Hypothalamus (tissue), 51 donors: ENCODE results near the gene SRRM4.
A peak's percentile ranks its signal among the peaks of the same experiment; 100 is the strongest.
"Not testable (repeated sequence)": the region's sequence is repeated elsewhere in the genome, so short reads cannot be mapped to it uniquely, and the experiment has no call there.

ENCODE experiments used
- DNase-seq, 51 donors: peaks; one replicate each; lab custom pipeline; 2025; lab: John Stamatoyannopoulos, UW

The SRRM4 gene

DNA sequence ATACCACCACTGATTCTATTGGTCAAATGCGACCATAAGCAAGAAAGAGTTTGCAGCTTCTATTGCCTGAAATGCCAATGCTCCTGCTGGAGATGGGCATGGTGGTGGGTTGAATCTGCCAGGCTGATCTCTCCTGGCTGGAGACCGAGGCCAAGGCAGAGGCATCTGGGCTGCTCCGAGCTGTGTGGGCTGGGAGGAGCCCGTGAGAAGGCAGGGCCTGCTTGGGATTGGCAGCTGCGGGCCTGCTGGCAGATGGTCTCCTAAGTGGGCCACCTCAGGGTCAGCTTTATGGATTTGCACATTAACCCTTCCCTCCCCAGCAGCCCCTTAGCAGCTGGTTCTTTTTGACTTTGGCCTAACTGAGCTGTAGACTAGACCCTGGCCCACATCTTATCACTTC is 25.4 kb downstream of the SRRM4 start:
- no peak for DNase-seq

DNA sequence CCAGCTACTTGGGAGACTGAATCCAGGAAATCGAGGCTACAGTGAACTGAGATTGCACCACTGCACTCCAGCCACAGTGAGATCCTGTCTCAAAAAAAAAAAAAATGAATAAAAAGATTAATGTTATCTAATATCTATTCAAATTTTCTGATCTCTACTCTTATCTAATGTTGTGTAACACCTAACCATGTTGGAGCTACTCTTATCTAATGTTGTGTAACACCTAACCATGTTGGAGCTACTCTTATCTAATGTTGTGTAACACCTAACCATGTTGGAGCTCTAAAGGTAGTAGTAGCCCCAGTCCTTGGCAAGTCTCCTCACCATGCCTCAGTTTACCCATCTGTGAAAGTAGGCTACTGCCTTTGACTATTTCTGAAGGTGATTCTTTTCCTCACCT is 26.9 kb downstream of the SRRM4 start:
- not testable (repeated sequence) for DNase-seq

DNA sequence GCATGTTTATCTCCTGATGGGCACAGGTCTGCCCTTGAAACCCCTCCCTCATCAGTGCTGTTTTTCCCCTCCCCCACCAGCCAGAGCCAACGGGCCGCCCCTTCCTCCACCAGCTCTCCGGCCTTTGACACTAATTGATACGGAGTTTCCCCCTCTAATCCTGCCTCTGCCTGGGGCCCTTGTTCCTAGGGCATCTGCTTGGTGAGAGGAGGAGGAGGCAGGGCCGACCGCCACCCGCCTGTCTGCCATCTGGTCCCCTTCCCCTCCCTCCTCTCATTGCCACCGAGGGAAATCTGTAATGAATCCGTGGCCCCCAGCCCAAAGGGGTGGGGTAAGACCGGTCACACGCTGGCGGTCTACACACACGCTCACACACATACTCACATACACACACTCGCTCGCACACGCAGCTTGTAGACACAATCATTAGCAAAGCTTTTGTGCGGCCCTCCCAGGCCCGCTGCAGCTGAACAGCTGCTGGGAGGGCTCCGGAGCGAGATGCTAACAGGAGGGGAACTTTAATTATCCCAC is 27.4 kb downstream of the SRRM4 start:
- peak in 3 of 51 donors; percentile 1 to 3 (median 2) for DNase-seq

DNA sequence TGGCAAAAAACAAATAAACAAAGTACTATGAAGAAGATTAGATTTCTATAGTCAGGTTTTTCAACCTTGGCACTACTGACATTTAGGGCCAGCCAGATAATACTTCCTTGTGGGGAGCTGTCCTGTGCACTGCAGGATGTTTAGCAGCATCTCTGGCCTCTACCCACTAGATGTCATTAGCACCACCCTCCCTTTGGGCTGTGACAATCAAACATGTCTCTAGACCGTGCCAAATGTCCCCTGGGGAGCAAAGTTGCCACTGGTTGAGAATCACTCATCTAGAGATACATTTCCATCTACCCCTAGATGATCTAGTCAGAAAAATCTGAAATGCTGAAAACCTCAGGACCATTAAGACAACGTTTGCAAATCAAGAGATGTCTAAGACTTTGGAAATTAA is 29.9 kb downstream of the SRRM4 start:
- no peak for DNase-seq

DNA sequence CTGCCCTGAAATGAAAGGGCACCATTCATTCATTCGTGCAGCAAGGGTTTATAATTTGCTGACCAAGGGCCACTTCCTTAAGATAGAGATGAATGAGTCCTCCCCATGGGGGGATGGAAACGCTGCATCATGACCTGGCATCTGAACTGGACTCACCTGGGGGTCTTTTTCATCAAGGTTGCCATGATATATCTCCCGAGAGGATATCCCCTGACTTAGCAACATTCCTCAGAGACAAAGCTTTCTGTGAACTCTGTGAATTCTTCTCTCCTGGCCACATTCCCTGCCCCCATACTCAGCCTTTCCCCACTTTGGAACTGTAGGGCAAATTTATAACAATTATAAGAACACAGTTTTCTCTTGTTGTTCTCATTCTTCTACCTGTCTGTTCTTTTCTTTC is 30.8 kb downstream of the SRRM4 start:
- no peak for DNase-seq

DNA sequence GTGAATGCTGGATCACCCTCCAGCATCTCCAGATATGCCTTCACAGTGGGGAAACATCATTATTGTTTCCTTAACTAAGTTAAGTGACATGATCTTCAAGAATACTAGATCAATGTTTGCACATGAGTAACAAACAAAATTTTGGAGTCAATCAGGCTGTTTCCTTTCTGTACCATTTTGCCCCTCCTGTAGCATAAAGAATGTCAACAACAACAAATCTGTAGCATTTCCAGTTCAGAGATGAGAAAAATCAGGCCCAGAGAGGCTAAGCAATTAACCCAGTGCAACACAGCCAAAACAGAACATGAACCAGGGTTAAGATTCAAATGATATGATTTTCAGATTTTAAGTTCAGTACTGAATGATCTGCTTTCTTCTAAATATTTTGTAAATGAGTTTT is 31.7 kb downstream of the SRRM4 start:
- no peak for DNase-seq

DNA sequence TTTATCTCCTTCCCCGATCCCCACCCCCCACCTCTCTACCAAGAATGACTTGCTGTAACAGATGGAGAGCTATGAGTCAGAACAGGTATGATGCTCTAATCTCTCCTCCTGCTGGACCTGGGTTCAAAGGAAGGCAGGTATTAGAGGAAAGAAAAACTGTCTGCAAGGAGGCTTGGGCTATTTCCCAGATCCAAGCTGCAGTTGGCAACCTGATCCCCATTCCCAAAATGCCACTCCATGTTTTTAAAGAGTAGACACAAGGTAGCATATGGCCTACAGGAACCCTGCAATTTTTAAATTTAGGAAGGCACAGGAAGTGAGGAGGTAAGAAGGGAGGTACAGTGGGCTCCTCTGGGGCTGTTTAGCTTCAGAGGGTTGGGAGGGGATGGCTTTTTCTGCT is 33.0 kb downstream of the SRRM4 start:
- no peak for DNase-seq

DNA sequence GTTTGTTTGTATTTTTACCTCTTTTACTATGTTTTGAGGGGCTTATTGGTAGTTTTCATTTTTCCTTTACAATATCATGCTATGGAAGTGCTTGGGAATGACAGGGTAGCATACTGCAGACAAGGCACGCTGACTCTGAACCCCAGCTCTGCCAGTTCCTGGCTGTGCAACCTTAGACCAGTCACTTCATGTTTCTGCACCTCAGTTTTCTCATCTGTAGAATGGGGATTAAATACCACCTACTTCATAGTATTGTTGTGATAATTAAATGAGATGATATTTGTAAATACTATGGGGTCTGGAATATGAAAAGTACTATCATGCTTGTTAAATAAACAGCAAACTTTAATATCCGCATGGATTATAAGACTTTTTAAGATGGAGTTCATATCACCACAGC is 35.4 kb downstream of the SRRM4 start:
- DNase-seq, result no peak

DNA sequence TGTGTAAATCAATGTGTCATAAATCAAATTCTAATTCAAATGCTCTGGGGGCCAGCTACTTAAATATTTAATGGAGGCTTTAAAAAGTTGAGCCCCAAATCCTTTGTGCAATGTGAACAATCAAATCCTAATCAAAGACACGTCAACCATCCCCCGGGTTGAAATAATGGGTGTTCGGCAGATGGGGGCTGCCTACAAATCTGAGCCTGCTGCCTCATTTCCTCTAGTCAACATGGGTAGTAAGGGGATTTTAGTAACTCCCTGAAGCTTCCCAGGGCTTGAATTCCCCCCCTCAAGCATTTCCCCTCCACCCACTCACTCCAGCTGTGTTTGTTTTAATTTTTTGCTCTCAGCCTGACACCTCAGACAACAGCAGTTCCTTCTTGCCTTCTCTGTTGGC is 37.8 kb downstream of the SRRM4 start:
- DNase-seq, result no peak

DNA sequence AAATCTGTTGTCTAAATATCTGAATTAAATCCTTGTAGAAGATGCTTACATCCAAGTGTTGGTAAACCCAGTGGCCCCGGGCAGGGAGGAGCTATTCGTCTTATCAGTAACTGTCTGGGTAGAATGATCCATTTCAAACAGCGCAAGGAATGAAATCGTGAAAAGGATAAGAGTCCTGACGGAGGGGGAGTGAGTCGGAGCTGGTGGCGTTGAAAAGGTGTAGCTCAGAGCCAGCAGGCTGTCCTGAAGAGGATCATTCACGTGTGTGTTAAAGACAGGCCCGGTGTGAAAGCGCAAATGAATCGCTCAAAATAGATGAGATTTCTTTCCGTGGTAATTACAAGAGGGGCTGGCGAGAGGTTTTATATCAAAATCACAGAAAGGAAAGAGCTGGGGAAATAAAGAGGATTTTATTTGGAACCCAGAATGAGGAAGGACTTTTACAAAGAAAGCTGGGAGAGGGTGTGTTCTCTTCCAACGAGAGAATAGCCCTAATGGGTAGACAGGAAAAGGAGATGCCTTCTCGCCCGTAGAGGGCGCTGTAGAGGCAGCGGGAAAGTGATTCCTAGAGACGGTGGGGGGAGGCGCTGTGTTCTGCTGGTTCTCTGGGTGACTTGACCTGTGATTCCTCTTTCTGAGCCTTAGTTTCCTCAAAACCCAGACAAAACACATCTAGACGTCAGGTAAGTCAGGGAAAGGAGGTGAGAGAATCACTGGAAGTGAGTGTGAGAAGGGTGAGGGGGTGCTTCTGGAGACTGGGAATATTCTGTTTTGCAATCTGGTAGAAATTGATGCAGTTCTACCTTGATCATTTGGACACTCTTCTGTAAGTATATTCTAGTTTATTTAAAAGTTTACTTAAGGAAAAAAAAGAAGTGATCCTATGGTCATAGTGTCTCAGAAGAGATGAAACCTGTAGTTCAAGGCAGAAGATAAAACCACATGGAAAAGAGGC is 39.3 kb downstream of the SRRM4 start:
- DNase-seq, result peak in 5 of 51 donors; percentile 1 to 29 (median 3)

DNA sequence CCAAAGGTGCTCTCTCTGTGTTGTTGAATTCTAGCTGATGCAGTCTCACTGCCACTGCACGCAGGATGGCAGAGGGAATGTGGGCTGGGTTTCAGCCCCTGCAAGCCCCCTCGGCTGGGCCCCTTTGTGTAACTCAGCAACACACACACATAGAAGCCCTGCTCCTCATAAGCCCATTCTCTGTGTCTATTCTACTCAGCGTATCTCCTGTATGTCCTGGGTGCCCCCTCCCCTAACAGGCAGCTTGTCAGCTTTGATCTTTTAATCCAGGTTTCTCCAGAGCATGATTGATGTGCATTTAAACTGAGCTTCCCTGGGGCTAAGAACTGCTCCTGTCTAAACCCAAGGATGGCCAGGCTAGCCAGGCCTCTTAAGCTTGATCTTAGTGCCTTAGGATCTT is 43.0 kb downstream of the SRRM4 start:
- no peak for DNase-seq

DNA sequence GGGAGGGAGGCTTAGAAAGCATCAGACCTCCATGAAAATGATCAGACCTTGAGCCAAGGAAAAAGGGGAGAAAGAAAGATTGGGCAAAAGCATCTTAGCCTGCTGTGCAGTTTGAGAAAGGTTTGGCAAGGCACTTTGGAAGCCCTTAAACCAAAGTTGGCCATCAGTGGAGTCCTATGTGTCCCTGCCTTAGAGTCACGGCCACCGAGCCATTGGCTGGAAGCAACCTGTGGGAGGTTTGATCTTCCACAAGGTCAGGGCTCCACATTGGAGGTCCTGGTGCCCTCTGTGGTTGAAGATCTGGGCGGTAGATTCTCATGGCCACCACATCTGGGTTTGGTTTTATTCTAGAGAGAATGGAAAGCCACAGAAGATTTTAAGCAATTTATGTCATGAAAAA is 44.4 kb downstream of the SRRM4 start:
- DNase-seq, result no peak

DNA sequence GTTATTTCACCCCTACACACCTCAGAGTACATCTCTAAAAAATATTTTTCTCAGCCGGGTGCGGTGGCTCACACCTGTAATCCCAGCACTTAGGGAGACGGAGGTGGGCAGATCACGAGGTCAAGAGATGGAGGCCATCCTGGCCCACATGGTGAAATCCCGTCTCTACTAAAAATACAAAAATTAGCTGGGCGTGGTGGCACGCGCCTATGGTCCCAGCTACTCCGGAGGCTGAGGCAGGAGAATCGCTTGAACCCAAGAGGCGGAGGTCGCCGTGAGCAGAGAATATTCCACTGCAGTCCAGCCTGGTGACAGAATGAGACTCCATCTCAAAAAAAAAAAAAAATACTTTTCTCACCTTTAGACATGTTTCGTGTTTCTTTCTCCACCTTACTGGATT is 52.0 kb downstream of the SRRM4 start:
- DNase-seq, result not testable (repeated sequence)

DNA sequence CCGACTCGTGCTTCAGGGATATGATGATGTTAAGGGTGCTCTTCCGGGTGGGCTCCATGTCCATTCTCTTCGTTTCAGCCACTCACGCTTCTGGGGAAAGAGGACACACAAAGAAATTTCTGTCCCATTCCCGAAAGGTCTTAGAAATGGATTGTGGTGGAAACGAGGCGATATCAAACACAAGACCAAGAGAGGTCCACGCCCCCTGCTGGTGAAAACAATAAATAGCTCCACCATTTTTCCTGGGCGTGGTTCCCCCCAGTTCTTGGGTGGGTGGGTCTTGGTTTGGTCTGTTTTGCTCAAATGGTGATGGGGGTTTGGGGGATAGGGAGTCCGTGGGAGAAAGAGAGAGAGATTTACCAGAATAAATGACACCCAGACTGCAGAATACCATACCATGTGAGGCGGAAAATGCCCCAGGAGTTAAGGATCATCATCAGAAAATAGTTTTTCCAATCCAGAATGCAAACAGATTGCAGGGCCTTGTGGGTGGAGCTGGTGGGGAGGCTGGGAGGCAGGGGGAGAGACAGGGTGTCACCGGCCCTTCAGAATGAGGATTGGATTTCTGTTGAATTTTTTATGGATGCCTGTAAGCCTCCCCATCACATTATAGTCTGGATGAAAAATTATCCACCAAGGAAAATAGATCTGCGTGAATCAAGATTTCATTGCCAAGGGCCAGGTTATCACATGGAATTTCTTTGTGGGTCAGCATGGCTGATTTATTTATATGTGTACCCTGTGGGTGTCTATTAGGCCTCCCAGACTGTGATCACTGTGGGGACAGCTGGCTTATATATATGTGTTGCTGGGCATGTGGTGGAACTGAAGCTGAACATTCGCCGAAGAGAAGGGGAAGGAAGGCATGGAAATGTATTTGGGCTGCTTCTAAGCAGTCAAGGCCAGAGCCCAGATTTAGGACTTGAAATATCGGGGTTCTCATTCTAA is 55.8 kb downstream of the SRRM4 start:
- DNase-seq, result peak in 7 of 51 donors; percentile 1 to 36 (median 28)

DNA sequence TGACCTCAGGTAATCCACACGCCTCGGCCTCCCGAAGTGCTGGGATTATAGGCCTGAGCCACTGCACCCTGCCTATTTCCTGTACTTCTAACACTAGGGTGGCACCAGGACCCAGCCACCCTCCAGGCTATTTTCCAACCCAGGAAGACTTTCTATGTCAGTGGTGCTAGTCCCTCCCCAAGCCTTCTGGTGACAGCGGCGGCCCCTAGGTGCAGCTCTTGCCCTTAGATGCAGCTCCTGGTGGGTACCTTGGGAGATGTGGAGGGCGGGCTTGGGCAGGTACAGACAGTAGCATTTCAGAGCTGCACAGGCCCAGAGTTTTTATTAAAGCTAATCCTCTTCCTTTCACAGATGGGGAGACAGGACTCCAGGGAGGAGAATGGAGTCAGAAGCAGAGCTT is 62.8 kb downstream of the SRRM4 start:
- DNase-seq, result no peak

DNA sequence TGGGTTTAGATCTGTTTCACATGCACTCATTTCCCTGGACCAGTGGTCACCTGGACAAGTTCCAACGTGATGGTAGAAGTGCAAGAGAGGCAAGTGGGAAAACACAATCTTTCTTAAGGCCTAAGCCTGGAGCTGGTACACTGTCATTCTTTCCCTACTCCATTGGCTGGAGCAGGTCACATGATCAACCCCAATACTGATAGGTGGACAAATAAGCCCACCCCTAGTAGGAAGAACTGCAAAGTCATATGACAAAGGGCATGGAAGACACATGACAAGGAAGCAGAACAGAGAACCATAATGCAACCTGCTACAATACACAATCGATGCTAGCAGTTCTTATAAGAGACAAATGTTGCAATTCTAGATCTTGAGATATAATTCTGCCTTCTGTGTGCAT is 66.3 kb downstream of the SRRM4 start:
- no peak for DNase-seq

DNA sequence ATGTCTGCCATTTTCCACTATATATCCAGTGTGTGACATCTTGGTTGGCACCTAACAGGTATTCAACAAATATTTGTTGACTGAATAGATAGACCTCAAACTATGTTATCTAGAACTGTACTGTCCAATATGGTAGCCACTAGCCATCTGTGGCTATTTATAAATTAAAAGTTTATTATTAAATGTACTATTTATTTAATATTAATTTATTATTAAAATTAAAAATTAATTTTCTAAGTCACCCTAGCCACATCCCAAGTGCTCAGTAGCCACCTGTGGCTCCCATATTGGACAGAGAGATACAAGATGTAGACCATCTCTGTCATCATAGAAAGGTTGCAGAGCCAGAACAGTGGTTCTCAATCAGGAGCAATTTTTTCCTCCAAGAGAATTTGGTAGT is 69.3 kb downstream of the SRRM4 start:
- DNase-seq, result no peak

DNA sequence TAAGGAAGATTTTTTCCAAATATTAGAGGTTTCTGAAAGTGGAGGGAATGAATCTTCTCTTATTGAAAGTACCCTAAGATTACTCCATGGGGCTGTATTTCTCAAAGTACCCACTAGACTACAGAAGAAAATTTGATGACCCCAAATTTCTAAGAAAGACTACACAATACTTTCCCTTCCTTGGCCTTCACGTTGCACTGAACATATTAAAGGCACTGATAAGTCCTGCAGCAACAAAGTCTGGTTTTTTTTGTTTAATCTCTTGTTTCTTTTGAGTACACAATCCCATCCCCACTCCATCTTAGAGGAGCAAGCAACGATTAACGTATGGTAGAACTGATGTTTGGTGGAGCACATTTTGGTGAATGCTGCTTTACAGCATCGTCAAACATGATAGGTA is 70.1 kb downstream of the SRRM4 start:
- DNase-seq, result no peak

DNA sequence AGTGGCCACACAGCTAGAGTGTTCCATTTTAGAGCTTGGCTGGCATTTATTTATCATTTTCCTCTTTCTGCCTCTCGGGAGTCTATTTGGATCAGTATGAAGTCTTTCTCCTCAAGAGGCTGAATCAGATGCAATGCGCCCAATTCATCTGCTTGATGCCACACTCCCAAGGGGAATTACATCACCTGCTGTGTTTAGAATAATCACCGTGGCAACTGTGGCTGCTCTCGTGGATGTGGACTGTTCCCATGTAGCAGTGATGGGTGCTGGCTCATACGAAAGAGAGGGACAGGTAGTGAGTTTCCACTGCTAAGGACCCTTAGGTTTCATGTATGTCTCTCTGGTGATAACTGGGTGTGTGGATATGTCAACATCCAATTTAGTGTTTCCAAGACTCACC is 70.7 kb downstream of the SRRM4 start:
- DNase-seq, result peak in 4 of 51 donors; percentile 2 to 17 (median 7)

DNA sequence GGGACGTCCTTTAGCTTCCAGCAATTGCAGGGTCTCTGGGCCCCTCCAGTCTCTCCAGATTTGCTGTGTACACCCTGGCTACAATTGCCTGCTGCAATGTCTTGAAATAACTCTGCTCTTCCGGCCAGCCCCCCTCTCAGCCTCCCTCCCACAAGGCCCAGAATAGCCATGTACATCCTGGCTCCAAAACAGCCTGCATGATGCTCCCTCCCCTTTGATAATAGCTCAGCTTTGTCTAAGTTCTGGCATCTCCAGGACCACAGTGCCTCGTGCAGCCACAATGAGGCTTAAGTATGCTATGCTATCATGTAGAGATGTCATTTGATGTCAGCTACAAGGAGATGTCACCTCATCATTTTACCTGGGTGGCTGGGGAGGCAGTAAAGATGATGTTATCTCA is 74.6 kb downstream of the SRRM4 start:
- DNase-seq, result no peak
